CD4-positive, alpha-beta T cell treated with Interleukin-1 beta for 1 hour (primary cell): ENCODE results near the gene UCN2.

ENCODE experiments used
- DNase-seq, 2 donors: peaks; one replicate each; pipeline ENCODE4 v3.0.0-alpha.2; 2020 to 2022

UCN2 gene

GRCh38 chr3:48563382-48563918, at the start of gene UCN2:
Gene UCN2, minus strand, starts transcription at chr3:48563781. Its CDS starts 657 bp downstream, at chr3:48563124.
- DNase-seq: no peak

DNA sequence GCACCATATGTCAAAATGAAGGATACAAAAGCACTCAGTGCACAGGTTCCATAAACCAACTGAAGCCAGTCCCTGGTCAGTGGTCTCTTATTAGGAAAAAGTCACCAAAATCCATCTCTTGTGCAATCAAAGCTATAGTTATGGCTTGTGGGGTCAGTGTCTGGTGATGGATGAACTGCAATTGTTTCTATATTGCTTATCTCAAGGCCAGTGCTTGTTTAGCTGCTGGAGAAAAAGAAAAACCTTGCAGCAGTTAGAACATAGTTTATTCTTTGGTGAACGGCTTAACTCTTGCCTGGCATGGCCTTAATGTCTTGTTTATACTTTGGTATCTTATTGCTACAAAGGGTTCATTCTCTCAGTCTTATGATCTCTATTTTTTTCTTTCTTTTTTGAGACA, 48.7 kb upstream of the UCN2 start:
- DNase-seq: no peak

DNA sequence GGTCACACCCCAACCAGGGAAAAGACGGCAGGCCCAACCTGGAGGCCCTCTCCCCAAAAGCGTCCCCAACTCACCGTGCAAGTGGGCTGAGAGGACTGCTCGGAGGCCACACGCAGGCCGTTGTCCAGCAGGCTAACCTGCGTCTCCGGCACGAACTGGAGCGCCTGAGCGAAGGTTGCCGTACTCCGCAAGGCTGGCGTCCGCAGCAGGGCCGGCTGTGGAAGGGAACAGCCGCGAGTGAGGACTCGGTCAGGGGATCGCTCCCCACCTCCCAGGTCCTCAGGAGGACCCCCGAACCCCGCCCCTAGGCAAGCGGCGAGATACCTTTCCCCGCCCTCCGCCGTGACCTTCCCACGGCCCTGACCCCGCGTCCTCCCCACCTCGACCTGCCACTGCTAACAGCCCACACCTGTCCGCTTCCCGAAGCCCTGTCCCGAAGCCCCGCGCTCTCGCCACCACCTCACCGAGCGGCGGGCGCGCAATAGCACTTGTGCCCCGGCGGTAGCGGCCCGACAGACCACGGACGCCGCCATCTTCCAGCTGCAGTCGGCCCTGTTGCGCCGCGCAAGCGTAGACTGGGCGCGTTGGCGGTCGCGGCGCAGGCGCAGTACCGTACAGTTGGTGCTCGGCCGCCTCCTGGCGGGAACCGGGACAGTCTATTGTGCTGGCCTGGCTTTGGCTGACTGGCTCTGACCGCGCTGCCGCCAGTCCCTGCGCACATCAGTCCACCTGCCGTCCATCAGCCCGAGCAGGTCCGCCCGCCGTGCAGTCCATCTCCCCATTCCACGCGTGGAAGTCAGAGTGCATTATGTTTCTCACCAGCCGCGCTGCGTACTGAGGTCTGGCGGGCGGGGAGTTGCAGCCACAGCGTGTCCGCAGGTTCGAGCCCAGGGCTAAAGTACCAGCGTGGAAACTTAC, 45.8 kb upstream of the UCN2 start, which contains the start of gene UQCRC1:
Gene UQCRC1 (minus strand): TSS at position 559 of the 918 bp plus-strand sequence. CDS start 26 bp downstream, at position 533.
- peak; percentile 94 to 95 for DNase-seq

- no peak for DNase-seq
These were observed 43.9 kb upstream of the UCN2 start for GRCh38 chr3:48607519-48607918.

- no peak for DNase-seq
These were observed 38.0 kb upstream of the UCN2 start for GRCh38 chr3:48601622-48601994.

GRCh38 chr3:48600711-48601621, 37.4 kb upstream of the UCN2 start:
- DNase-seq: no peak

DNA sequence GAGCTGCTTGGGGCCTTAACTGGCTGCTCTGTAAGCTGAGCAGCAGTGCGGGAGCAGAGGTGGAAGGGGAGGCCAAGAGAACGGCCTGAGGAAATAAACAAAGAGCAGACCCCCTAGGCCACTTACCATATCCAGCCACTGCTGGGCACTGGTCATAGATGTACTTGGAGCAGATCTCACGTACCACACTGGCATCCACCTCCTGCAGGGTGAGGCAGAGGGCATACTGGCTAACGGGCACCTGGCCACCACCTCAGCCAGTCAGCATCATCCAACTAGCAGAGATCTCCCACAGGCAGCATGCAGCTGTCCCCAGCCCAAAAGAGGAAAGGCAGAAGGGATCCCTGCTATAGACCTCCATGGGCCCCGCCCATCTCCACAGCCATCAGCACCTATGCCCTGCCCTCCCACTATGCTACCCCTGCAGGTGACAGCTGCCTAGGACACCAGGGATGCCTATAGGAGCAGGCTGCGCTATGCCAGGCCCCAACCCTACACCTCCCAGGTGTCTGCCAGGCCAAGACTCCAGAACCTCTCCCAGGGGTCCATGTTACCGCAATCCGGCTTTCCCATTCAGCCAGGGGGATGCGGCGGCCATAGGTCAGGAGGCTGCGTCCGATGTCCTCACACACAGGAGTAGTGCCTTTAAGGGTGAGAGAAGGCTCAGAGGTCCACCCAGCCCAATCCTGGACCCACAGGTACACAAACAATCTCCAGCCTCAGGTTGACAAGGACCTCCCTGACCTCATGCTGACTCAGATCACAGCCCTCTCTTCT, 36.1 kb upstream of the UCN2 start:
- no peak for DNase-seq

DNA sequence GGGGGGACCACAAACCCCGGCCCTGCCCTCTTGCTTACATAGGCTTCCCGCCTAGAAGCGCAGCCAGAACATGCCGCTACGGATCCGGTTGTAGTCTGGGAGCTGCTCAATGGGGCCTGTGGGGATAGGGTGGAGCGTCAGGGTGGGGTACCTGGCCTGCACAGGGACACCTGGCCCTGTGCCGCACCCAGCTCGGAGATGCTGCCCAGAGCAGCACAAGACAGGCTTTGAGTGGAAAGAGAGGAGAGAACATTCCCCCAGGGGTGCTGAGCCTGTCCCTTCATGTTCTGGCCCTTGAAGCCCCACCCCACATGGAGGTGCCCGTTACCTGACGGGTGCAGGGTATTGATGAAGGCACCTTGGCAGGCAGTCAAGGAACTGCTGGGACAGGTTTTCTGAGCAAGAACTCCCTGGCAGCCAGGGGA, 35.5 kb upstream of the UCN2 start:
- DNase-seq: no peak

- no peak for DNase-seq
These were observed 34.9 kb upstream of the UCN2 start for GRCh38 chr3:48598323-48599076.

GRCh38 chr3:48597408-48597800, 33.8 kb upstream of the UCN2 start:
- DNase-seq: no peak

DNA sequence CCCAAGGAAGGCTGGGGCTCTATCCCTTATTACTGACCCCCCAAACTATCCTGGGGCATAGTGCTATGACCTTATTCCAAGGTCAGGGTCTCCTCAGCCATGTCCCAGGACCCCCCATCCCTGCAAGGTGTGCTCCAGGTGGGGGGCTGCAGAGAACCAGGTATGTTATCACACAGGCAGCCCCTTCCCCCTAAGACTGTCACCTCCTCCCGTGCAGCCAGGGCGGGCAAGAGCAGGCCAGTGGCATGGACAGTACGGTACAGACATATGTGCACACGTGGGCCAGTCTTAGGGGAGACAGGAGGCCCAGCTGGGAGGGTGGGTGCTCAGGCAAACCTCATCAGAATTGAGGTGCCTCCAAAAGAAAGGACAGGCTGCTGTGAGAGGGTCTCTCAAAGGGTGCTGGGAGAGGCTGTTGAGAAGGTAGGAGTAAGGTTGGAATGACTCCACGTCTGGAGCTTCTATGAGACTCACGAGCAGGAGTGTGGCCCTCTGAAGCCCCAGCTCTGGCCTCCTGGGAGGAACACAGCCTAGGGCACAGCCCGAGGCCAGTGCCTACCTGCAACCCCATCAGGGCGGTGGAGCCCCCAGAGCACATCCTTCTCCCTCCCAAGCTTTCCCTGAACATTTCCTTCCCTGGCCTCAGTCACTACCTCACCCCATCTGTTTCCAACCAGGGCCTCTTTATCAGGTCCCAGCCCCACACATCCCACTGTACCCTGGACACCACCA, 33.3 kb upstream of the UCN2 start:
- no peak for DNase-seq

- DNase-seq: no peak
These were observed 32.6 kb upstream of the UCN2 start for GRCh38 chr3:48596157-48596556.

DNA sequence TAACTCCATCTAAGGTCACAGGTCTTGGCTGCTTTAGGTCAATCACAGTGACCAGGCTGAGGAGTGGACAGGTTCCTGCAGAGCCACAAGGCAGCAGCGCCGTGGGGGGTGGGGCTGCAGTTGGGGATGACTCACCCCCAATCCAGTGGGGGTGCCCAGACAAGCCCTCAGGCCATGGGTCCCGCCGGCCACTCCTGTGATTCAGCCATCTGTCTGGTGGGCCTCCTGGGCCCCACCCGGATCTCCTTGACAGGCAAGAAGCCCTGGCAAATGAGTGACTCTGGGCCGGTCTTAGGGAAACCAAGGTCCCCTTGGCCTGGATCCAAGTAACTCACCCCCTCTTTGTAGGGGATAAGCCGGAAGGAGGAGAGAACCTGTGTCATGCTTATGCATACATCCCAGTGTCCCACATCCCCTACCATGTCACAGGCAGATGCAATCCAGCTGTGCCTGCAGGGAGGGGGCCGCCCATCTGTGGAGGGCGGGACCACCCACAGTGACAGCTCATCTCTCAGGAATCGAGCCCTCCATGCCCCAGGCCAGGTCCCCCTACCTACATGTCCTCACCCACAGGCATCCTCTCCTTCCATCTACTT, 32.0 kb upstream of the UCN2 start:
- DNase-seq: peak in 1 of 2 donors; percentile 22

- no peak for DNase-seq
These were observed 31.5 kb upstream of the UCN2 start, which contains the start of gene COL7A1 for GRCh38 chr3:48595075-48595525. Gene COL7A1, minus strand, starts transcription at chr3:48595329. Its CDS starts 170 bp downstream, at chr3:48595159.

GRCh38 chr3:48594417-48595049, 31.0 kb upstream of the UCN2 start:
- DNase-seq: no peak

DNA sequence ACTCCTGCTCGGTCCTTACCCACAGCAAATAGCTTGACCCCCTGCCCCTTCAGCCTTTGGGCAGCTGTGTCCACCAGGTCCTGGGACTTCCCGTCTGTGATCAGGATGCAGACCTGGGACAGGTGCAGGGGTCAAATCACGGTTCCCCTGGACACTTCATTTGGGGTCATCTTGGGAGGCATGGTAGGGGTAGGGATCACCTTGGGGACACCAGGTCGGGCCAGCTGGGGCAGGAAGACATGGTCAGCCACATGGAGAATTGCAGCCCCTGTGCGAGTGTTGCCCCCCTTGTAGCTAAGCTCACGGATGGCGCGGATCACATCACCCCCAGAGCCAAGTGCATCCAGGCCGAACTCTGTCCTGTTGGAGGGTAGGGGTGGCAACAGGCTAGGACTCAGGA, 29.8 kb upstream of the UCN2 start:
- no peak for DNase-seq

DNA sequence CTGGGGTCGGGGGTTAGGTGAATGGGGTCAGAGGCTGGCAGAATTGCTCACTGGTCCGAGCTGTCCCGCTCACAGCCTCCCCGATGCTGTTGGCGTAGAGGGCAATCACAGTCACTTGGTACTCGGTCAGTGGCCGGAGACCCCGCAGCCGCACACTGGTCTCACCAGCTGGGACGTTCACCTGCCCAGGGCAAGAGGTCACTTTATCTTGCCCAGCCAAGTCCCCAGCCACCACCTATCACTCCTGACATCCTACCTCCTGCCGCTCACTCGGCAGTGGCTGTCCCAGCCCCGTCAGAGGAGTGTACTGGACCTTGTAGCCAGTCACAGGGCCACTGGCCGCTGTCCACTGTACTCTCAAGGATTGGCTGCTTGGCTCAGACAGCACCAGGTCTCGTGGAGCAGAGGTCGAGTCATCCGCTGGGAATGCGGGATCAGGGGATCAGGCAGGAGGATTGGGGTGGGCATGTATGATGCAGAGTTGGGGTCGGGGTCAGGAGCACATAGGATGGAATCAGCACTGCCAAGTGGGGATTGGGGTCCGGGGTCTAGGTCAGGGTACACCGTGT, 29.0 kb upstream of the UCN2 start:
- DNase-seq: no peak

- DNase-seq: no peak
These were observed 28.4 kb upstream of the UCN2 start for GRCh38 chr3:48591886-48592518.

- no peak for DNase-seq
These were observed 27.9 kb upstream of the UCN2 start for GRCh38 chr3:48591436-48591835.
